Left kidney (tissue), 2 donors: ENCODE data around the gene APOA1. TPM values are rescaled to one million over a fixed set of nuclear protein-coding genes. Genes with fewer than 3 reads are reported as not detected.
"Not testable (repeated sequence)": the region's sequence is repeated elsewhere in the genome, so short reads cannot be mapped to it uniquely, and the experiment has no call there.

Source experiments
- DNase-seq: peaks from one replicate; pipeline ENCODE4 v3.0.0-alpha.2; 2013
- polyA plus RNA-seq: library from polyadenylated mRNA; unstranded; fragments of 120-200 nt; gene quantifications from one replicate; pipeline ENCODE4 v1.2.1, GENCODE V29; 2013; ENCODE audit not compliant: insufficient read length

The APOA1 gene
- polyA plus RNA-seq, 1 donor, result 97.1 TPM

DNA sequence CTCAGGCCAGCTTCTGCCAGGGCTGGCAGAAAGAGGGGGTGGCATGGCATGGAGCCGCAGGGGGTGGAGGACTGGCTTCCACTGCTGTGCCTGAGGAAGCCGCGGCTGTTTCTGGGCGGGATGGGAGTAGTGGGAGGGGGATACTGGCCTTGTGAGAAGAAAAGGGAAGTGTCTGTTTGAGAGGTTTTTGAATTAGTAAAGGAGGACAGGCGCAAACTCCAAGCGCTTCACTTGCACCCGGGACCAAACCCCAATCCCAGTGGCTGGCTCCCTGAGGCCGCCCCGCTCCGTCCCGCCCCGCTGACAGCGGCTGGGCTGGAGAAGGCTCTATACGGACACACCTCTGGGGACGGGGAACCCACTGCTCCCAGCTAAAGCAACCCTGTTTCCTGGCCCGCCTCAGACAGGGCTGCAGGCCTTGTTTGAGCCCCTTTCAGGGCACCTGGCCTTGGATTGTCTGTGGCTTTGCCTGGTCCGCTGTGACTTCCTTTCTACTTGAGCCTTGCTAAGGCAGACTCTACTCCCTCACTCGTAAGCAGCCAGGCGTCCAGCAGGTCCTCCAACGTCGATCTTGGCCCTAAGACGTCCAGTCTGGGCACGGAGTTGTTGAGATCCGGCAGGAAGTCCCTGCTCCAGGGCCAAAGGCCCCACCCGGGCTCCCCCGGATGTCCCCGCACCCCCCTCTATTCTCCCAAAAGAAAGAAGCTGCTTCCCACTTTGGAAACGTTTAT is 2.2 kb downstream of the APOA1 start:
- DNase-seq, result no peak

DNA sequence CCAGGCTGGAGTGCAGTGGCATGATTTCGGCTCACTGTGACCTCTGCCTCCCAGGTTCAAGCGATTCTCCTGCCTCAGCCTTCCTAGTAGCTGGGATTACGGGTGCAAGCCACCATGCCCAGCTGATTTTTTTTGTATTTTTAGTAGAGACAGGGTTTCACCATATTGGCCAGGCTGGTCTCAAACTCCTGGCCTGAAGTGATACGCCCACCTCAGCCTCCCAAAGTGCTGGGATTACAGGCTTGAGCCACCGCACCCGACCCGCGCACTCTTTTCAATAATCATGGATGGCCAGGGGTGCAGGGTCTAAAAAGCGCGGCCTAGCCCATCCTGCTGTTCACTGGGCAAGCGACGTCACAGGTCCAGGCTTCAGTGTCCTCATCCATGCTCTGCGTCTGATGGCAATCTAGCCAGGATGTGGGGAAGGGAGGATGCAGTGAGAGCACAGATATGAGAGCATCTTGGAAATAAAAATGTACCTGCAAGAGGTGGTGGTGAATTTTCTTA is 2.8 kb downstream of the APOA1 start:
- not testable (repeated sequence) for DNase-seq

DNA sequence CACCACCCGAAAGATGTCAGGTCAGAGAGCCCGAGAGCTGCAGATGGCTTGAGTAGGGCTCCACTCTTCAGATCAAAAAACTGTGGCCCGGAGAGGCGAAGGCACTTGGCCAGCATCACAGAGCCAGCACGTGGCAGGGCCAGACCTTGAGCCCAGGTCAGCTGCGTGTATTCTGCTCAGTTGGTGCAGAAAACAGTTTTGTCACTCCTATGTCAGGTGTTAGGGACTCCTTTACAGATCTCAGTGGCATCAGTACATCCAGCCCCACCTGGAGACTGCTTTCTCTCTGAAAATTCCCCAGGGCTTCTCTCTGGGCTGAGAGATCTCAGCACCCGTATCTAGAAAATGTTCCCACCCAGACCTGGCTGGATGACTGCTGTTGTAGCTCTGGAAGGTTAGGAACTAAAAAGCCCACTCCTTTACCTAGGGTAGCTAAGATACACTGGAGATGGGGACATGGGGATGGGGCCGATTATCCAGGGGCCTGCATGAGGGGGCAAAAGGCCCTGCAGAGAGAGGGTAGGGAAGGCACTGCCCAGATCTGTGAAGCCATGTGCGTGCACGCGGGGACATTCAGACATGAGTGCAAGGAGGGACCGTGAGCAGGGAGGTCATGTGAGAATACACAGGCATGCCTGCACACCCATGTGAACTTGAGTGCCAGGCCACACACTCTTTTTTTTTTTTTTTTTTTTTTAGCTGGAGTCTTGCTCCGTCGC is 3.4 kb downstream of the APOA1 start:
- no peak for DNase-seq

DNA sequence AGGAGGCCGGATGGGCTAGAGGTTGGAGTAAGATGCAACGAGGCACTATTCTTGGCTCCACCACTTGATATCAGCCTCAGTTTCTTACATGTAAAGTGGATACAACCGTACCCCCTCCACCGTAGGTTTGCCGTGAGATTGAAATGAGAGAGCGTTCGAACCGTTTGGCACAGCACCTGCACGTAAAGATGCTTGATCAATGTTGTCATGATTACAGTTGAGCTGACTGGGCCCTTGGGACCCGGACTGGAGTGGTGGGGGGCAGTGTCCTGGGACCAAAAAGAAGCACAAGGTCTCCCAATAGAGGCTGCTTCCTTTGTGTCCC is 4.0 kb downstream of the APOA1 start:
- DNase-seq, result no peak

DNA sequence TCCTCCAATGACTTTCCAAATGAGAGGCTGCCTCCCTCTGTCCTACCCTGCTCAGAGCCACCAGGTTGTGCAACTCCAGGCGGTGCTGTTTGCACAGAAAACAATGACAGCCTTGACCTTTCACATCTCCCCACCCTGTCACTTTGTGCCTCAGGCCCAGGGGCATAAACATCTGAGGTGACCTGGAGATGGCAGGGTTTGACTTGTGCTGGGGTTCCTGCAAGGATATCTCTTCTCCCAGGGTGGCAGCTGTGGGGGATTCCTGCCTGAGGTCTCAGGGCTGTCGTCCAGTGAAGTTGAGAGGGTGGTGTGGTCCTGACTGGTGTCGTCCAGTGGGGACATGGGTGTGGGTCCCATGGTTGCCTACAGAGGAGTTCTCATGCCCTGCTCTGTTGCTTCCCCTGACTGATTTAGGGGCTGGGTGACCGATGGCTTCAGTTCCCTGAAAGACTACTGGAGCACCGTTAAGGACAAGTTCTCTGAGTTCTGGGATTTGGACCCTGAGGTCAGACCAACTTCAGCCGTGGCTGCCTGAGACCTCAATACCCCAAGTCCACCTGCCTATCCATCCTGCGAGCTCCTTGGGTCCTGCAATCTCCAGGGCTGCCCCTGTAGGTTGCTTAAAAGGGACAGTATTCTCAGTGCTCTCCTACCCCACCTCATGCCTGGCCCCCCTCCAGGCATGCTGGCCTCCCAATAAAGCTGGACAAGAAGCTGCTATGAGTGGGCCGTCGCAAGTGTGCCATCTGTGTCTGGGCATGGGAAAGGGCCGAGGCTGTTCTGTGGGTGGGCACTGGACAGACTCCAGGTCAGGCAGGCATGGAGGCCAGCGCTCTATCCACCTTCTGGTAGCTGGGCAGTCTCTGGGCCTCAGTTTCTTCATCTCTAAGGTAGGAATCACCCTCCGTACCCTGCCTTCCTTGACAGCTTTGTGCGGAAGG is 4.8 kb downstream of the APOA1 start:
- DNase-seq, result no peak

DNA sequence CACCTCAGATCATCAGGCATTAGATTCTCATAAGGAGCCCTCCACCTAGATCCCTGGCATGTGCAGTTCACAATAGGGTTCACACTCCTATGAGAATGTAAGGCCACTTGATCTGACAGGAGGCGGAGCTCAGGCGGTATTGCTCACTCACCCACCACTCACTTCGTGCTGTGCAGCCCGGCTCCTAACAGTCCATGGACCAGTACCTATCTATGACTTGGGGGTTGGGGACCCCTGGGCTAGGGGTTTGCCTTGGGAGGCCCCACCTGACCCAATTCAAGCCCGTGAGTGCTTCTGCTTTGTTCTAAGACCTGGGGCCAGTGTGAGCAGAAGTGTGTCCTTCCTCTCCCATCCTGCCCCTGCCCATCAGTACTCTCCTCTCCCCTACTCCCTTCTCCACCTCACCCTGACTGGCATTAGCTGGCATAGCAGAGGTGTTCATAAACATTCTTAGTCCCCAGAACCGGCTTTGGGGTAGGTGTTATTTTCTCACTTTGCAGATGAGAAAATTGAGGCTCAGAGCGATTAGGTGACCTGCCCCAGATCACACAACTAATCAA is 5.6 kb downstream of the APOA1 start:
- DNase-seq, result no peak

DNA sequence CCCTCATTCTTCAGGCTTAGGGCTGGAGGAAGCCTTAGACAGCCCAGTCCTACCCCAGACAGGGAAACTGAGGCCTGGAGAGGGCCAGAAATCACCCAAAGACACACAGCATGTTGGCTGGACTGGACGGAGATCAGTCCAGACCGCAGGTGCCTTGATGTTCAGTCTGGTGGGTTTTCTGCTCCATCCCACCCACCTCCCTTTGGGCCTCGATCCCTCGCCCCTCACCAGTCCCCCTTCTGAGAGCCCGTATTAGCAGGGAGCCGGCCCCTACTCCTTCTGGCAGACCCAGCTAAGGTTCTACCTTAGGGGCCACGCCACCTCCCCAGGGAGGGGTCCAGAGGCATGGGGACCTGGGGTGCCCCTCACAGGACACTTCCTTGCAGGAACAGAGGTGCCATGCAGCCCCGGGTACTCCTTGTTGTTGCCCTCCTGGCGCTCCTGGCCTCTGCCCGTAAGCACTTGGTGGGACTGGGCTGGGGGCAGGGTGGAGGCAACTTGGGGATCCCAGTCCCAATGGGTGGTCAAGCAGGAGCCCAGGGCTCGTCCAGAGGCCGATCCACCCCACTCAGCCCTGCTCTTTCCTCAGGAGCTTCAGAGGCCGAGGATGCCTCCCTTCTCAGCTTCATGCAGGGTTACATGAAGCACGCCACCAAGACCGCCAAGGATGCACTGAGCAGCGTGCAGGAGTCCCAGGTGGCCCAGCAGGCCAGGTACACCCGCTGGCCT is 7.1 kb downstream of the APOA1 start:
- no peak for DNase-seq

DNA sequence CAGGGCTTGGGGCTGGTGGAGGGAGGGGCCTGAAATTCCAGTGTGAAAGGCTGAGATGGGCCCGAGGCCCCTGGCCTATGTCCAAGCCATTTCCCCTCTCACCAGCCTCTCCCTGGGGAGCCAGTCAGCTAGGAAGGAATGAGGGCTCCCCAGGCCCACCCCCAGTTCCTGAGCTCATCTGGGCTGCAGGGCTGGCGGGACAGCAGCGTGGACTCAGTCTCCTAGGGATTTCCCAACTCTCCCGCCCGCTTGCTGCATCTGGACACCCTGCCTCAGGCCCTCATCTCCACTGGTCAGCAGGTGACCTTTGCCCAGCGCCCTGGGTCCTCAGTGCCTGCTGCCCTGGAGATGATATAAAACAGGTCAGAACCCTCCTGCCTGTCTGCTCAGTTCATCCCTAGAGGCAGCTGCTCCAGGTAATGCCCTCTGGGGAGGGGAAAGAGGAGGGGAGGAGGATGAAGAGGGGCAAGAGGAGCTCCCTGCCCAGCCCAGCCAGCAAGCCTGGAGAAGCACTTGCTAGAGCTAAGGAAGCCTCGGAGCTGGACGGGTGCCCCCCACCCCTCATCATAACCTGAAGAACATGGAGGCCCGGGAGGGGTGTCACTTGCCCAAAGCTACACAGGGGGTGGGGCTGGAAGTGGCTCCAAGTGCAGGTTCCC is 7.8 kb downstream of the APOA1 start, which contains the start of gene APOC3:
Gene APOC3, plus strand, starts transcription at position 383 of the 659 bp plus-strand sequence. CDS start 676 bp downstream, outside the sequence.
- DNase-seq, result no peak

DNA sequence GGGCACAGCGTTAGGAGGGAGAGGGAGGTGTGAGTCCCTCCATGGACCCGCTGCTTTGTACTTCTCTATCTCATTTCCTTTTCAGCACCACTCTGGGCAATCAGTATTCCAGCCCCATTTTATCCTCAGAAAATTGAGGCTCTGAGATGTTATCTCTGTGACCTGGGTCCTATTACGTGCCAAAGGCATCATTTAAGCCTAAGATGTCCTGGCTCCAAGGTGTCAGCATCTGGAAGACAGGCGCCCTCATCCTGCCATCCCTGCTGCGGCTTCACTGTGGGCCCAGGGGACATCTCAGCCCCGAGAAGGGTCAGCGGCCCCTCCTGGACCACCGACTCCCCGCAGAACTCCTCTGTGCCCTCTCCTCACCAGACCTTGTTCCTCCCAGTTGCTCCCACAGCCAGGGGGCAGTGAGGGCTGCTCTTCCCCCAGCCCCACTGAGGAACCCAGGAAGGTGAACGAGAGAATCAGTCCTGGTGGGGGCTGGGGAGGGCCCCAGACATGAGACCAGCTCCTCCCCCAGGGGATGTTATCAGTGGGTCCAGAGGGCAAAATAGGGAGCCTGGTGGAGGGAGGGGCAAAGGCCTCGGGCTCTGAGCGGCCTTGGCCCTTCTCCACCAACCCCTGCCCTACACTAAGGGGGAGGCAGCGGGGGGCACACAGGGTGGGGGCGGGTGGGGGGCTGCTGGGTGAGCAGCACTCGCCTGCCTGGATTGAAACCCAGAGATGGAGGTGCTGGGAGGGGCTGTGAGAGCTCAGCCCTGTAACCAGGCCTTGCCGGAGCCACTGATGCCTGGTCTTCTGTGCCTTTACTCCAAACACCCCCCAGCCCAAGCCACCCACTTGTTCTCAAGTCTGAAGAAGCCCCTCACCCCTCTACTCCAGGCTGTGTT is 8.5 kb downstream of the APOA1 start:
- DNase-seq, result no peak

DNA sequence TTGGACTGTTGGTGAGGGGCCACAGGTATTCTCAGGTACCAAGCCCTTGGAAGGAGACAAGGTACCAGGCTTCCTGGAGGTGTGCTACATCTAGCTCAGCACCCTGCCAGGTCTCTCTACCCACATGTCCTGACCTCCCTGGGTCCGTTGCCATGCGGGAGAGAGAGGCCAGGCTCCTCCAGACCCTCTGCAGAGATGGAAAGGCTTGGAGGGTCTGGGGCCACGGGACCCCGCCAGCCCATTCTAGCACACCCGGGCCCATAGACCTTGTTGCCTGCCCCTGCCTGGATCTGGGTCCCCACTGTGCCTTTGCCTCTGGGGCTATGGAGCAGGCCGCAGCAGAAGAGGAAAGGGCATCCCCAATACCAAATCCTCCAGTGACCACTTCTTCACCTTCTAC is 10.0 kb downstream of the APOA1 start:
- no peak for DNase-seq

DNA sequence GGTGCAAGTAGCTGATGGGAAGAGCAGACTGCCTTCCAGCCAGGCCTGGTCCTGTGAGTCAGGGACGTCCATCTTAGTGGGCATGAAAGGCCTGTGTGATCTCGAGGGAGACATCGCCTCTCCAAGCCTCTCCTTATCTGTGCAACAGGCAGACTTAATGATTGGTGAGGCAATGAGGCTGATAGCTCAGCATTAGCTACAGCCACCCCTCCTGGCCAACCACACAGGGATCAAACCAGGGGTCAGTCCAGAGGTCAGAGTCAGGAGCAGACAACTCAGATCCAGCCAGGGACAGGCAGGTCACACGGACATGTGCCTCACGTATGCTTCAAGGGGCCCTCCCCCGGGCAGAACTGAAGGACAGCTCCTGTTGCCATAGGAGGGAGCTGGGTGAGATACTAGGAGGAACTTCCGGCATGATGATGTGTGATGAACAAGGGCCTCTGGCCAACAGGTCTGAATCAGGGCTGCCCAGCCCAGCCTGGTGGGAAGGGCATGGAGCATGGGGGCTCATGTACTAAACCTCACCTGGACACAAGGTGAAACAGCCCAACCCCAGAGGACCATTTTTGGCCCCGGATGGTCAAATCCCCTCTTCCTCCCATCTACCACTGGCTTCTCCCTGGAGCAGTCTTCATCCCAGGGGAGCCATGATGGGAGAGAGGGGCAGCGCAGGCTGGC is 10.5 kb downstream of the APOA1 start:
- DNase-seq, result no peak

DNA sequence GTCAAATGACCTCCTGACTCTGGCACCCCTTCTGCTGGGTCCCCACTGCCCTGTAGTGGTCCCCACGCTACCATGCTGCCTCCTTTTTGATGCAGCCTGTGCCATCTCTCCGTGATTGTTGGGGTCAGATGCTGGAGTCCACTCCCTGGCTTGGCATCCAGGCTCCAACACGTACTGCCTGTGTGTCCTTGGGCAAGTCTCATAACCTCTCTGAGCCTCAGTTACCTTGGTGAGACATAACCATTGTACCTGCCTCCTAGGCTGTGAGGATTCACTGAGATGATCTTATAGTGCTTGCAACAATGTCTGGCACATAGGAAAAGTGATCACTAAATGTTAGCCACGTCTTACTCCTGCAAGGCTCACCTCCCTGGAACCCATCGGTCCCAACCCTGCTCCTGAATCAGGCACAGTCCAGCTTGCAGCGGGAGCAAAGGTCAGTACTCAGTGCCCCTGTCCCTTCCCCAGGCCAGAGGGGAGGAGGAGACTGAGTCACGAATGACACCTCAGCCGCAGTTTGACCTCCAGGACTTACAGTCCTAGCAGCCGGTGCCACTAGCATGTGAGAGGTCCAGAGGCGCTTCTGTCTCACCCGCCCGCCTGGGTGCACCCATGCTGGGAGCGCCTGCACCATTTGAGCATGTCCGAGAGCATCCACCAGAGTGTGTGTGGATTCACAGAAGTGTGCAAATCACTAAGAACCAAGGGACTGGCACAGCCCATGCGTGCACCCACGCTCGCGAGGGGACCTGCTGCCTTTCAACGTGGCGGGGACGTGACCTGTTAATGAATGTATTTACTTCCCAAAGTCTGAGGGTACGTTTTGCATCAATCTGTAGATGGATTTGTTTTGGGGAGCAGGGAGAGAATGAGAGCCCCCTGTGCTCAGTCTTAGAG is 11.3 kb downstream of the APOA1 start:
- DNase-seq, result no peak

DNA sequence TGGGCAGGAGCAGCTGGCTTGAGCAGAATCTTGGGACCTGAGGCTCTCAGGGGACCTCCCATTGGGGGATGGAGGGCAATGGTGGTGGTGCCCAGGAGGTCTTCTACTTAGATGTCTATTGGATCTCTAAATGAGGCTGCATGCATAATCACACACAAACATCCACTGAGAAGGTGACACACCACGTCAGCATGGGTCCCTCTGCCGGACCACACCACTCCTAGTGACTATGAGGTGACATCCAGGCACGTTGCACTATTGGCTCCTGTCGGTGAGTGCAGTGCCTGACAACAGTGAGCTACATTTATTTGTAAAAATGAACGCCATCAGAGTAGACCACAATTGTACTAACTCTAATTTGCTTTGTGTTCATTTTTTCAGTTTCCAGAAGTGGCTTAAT is 12.0 kb downstream of the APOA1 start:
- DNase-seq, result no peak

DNA sequence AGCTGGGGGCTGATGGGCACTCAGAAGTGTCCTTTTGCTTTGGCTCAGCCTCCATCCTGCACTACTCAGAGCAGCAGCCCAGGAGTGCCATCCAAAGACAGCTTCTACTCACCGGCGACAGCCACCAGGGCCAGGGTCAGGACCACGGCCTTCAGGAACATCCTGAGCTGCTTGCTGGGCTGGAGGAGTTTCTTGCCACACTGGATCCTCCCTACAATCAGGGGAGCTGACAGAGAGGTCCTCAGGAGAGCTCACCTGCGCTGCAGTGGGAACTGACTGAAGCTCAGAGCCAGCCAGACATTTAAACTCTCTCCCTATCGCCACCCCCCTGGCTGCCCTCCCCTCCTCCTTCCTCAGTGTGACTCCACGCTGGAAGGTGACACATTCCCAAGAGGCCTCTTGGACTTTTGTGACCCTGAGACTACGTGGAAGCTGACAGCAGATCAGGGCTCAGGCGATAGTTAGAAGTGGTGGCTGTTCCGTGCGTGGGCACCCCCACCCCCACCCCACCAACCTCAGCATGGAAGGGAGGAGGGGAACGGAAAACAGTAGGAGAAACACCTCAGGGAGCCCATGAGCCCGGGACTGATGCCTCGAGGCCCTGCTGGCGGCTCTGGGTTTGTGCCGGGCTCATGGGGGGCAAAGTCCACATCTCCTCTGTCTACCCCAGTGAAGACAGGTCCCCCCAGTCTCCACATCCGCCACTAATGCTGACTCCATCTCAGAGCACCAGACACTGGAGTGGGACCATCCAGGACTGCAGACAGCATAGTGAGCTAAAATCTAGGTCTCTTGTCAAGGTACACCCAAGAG is 14.2 kb downstream of the APOA1 start, which contains the start of gene APOA4:
Gene APOA4, minus strand, starts transcription at position 274 of the 813 bp plus-strand sequence. Its CDS starts 113 bp downstream, at position 161.
- DNase-seq, result no peak

DNA sequence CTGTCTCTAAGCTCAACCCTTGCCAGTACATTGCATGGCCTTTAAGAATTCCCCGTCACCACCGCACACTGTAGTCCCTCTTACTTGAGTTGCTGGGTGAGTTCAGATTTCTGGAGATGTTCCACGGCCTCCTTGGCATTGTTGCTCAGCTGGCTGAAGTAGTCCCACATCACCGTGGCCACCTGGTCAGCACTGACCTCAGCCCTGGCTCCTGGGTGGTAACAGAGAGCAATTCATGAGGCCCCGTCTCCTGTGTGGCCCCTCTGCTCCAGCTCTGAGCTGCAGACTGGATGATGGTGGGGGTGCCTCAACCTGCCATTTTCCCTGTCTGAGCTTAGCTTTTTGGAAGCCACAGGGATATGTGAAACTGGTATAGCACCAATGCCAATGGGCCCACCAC is 14.8 kb downstream of the APOA1 start:
- DNase-seq, result no peak

DNA sequence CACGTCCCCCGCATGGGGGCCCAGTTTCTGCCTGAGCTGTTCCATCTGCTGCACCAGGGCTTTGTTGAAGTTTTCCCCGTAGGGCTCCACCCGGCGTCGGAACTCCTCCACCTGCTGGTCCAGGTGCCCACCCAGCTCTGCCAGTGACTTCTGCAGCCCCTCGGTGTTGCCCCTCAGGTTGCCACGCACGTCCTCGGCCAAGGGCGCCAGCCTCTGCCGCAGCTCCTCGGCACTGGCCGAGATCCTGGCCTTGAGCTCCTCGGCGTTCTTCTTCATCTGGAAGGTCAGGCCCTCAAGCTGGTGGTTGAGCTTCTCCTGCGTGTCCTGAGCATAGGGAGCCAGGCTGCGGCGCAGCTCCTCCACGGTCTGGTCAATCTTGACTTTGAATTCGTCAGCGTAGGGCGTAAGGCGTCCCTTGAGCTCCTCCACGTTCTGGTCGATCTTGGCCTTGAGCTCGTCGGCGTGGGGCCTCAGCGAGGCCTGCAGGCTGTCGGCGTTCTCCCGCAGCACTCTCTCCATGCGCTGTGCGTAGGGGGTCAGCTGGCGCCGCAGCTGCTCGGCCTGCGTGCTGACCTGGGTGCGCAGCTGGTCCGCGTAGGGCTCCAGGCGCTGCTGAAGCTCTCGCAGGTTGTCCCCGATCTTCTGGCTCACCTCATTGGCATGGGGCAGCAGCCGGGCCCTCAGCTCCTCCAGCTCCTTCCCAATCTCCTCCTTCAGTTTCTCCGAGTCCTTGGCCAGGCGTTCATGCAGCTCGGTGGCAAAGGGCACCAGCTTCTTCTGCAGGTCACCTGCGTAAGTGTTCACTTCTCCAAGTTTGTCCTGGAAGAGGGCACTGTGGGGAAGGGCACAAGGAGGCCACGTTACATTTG is 16.1 kb downstream of the APOA1 start:
- no peak for DNase-seq
